ENCODE measurements around the gene NAA20. TPM values are rescaled to one million over a fixed set of nuclear protein-coding genes. Genes with fewer than 3 reads are reported as not detected.
A peak's percentile ranks its signal among the peaks of the same experiment; 100 is the strongest.

NAA20 gene
- total RNA-seq, 1 experiment from 2014 or later, result 65.6 TPM

- ChIA-PET CTCF (no interaction called here), POLR2A (no interaction called here)
- BruUV-seq (replicated peaks), result no TSS peak
- no peak for TF ChIP-seq REST (IDR thresholded peaks at IDR 0.05; ENCODE audit: insufficient read depth in 1 of 2, low read depth in 2 of 2, low read length in 1 of 2)
- TF ChIP-seq POLR2AphosphoS5 (IDR thresholded peaks at IDR 0.05; ENCODE audit: low read depth, low read length), result no peak
- TF ChIP-seq TCF7L2 (IDR thresholded peaks at IDR 0.05; ENCODE audit: low read depth, low read length), result no peak
- TF ChIP-seq, protein P1, sequence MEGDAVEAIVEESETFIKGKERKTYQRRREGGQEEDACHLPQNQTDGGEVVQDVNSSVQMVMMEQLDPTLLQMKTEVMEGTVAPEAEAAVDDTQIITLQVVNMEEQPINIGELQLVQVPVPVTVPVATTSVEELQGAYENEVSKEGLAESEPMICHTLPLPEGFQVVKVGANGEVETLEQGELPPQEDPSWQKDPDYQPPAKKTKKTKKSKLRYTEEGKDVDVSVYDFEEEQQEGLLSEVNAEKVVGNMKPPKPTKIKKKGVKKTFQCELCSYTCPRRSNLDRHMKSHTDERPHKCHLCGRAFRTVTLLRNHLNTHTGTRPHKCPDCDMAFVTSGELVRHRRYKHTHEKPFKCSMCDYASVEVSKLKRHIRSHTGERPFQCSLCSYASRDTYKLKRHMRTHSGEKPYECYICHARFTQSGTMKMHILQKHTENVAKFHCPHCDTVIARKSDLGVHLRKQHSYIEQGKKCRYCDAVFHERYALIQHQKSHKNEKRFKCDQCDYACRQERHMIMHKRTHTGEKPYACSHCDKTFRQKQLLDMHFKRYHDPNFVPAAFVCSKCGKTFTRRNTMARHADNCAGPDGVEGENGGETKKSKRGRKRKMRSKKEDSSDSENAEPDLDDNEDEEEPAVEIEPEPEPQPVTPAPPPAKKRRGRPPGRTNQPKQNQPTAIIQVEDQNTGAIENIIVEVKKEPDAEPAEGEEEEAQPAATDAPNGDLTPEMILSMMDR (IDR thresholded peaks at IDR 0.05), result no peak
- TF ChIP-seq SIN3A (IDR thresholded peaks at IDR 0.05; ENCODE audit: borderline replicate concordance, insufficient read depth, low read depth, low read length), result no peak
- no peaks in the 10 kb centered on the region for H3K27me3 ChIP-seq (ENCODE audit: control insufficient read depth, insufficient read depth, low read length)
- ATAC-seq, result no peak
- DNase-seq (ENCODE audit: low read depth, low spot score), result no peak
- in situ Hi-C loops (cut with HindIII; ENCODE audit: low pct_unique_long_range_greater_than_20kb, low sequenced_read_pairs), result no loop called here
- H3K4me1 ChIP-seq (ENCODE audit: control insufficient read depth, insufficient read depth, low read length), result peaks cover 49% of the 10 kb centered on the region
- no peak overlapping the region for H3K27ac ChIP-seq (ENCODE audit: low read length)
- H3K4me3 ChIP-seq (ENCODE audit: low read depth in 2 of 2, low read length in 2 of 2), result no peak overlapping the region
- intact Hi-C loops (cut with micrococcal nuclease; ENCODE audit: unreplicated experiment), result no loop called here
- H3K36me3 ChIP-seq (ENCODE audit: control insufficient read depth, insufficient read depth, low read length), result peaks cover 7% of the 10 kb centered on the region
- no peaks in the 10 kb centered on the region for H3K9me3 ChIP-seq (ENCODE audit: control insufficient read depth, insufficient read depth, low read depth, low read length)
Observed at GRCh38 chr20:19996222-19996621, 20.9 kb upstream of the NAA20 start.

GRCh38 chr20:19996917-19997316 is 20.2 kb upstream of the NAA20 start:
- Histone ChIP-seq H3K36me3 (ENCODE audit: control insufficient read depth, insufficient read depth, low read length) (peaks cover 7% of the 10 kb centered on the region), H3K9me3 (ENCODE audit: control insufficient read depth, insufficient read depth, low read depth, low read length) (no peaks in the 10 kb centered on the region), H3K27me3 (ENCODE audit: control insufficient read depth, insufficient read depth, low read length) (no peaks in the 10 kb centered on the region), H3K27ac (ENCODE audit: low read length) (0 out of 2 replicates have a peak overlapping the region, but pooled peaks have one; percentile 12), H3K4me1 (ENCODE audit: control insufficient read depth, insufficient read depth, low read length) (peaks cover 42% of the 10 kb centered on the region), H3K4me3 (ENCODE audit: low read depth in 2 of 2, low read length in 2 of 2) (no peak overlapping the region)
- TF ChIP-seq SIN3A (IDR thresholded peaks at IDR 0.05; ENCODE audit: borderline replicate concordance, insufficient read depth, low read depth, low read length) (no peak), TCF7L2 (IDR thresholded peaks at IDR 0.05; ENCODE audit: low read depth, low read length) (no peak), REST (IDR thresholded peaks at IDR 0.05; ENCODE audit: insufficient read depth in 1 of 2, low read depth in 2 of 2, low read length in 1 of 2) (no peak), POLR2AphosphoS5 (IDR thresholded peaks at IDR 0.05; ENCODE audit: low read depth, low read length) (no peak)
- TF ChIP-seq, protein P1 (IDR thresholded peaks at IDR 0.05), result no peak
- ATAC-seq, result no peak
- in situ Hi-C loops (cut with HindIII; ENCODE audit: low pct_unique_long_range_greater_than_20kb, low sequenced_read_pairs) (no loop called here), intact Hi-C loops (cut with micrococcal nuclease; ENCODE audit: unreplicated experiment) (no loop called here)
- ChIA-PET POLR2A (no interaction called here), CTCF (no interaction called here)
- no peak for DNase-seq (ENCODE audit: low read depth, low spot score)
- BruUV-seq (replicated peaks), result no TSS peak
